ENCODE measurements around the gene CTSF.

GRCh38 chr11:66547662-66548009, 20.8 kb downstream of the CTSF start:
- TF ChIP-seq EZH2 (IDR thresholded peaks at IDR 0.05; ENCODE audit: low read length, missing control alignments) (no peak), CTCF (conservative IDR thresholded peaks at IDR 0.05 in 1 of 2, IDR thresholded peaks at IDR 0.05 in 1 of 2; ENCODE audit: low read depth in 1 of 2, low read length in 2 of 2) (no peak)

Data from fibroblast of lung (primary cell).